Lower leg skin (tissue), 3 donors: Measurements from ENCODE around the gene CYP27B1.

Experiments used
- POLR2A ChIP-seq, 2 donors: fragments of 450-650 bp; IDR thresholded peaks; one replicate each; pipeline ENCODE4 v1.6.1; 2016 to 2017; ENCODE audit warnings: antibody characterized with exemption in 2 of 2, mild to moderate bottlenecking in 1 of 2, moderate library complexity in 1 of 2
- TF ChIP-seq, protein P1 (sequence below), 3 donors: fragments of 450-650 bp; IDR thresholded peaks; one replicate each; pipeline ENCODE4 v1.5.1; 2016; ENCODE audit warnings: antibody characterized with exemption in 3 of 3, mild to moderate bottlenecking in 3 of 3, moderate library complexity in 2 of 3

DNA sequence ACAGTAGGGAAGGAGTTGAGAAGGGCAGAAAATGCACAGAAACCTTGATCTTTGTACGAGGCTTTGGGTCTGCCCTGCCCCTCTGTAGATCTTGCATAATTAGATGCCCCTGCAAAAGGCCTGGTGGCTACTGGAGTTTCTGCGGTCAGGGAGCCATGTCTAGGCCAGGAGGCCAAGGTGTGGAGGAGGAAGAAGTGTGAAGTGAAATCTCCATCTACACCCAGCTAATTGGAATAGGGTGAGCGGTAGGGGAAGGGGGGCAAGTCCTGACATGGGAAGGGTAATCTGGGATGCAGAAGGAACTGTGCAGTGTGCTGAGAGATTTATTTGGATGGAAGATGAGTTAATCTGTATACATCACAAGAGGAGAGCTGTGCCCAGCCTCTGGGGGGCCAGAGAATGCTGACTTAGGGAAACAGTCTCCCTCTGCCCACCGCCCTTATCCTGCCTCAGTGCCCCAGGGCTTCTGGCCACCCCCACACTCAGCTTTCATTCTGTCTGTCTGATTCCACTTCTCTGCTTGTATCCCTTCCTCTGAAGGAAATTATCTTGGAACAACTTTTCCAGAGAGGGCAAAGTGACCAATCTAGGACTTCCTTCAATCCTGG is 5.4 kb downstream of the CYP27B1 start:
- TF ChIP-seq POLR2A (IDR thresholded peaks at IDR 0.05): no peak
- TF ChIP-seq, protein P1, sequence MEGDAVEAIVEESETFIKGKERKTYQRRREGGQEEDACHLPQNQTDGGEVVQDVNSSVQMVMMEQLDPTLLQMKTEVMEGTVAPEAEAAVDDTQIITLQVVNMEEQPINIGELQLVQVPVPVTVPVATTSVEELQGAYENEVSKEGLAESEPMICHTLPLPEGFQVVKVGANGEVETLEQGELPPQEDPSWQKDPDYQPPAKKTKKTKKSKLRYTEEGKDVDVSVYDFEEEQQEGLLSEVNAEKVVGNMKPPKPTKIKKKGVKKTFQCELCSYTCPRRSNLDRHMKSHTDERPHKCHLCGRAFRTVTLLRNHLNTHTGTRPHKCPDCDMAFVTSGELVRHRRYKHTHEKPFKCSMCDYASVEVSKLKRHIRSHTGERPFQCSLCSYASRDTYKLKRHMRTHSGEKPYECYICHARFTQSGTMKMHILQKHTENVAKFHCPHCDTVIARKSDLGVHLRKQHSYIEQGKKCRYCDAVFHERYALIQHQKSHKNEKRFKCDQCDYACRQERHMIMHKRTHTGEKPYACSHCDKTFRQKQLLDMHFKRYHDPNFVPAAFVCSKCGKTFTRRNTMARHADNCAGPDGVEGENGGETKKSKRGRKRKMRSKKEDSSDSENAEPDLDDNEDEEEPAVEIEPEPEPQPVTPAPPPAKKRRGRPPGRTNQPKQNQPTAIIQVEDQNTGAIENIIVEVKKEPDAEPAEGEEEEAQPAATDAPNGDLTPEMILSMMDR (IDR thresholded peaks at IDR 0.05): no peak
